IgD-negative memory B cell (primary cell): ENCODE data around the gene CFAP43. TPM values are rescaled to one million over a fixed set of nuclear protein-coding genes. Genes with fewer than 3 reads are reported as not detected.
"Not testable (repeated sequence)": the region's sequence is repeated elsewhere in the genome, so short reads cannot be mapped to it uniquely, and the experiment has no call there.

Experiments used
- H3K27ac Mint-ChIP-seq, 3 donors: one replicate each; pipeline ENCODE4 v1.8.0; 2020 to 2022; ENCODE audit warnings: mild to moderate bottlenecking in 3 of 3, mixed read lengths in 3 of 3, moderate library complexity in 1 of 3
- H3K27me3 Mint-ChIP-seq: one replicate; pipeline ENCODE4 v1.8.0; 2021; ENCODE audit warnings: mixed read lengths
- H3K36me3 Mint-ChIP-seq: one replicate; pipeline ENCODE4 v1.8.0; 2020; ENCODE audit warnings: mild to moderate bottlenecking, mixed read lengths
- H3K4me1 Mint-ChIP-seq, 3 donors: one replicate each; pipeline ENCODE4 v1.8.0; 2020 to 2022; ENCODE audit warnings: mixed read lengths in 3 of 3, mild to moderate bottlenecking in 1 of 3
- H3K4me3 Mint-ChIP-seq, 4 donors: one replicate each; pipeline ENCODE4 v1.8.0; 2020 to 2022; ENCODE audit warnings: mild to moderate bottlenecking in 4 of 4, mixed read lengths in 4 of 4, moderate library complexity in 3 of 4
- H3K9me3 Mint-ChIP-seq, 3 donors: one replicate each; pipeline ENCODE4 v1.8.0; 2020 to 2021; ENCODE audit warnings: mixed read lengths in 3 of 3, mild to moderate bottlenecking in 1 of 3
- polyA plus RNA-seq: library from polyadenylated mRNA; unstranded; fragments of 300-500 nt; fragmentation: Illumina TruSeq; gene quantifications from one replicate; pipeline ENCODE4 v1.2.3, GENCODE V29; 2021

The CFAP43 gene
- polyA plus RNA-seq, 1 donor from 2014 or later: not detected

- Mint-ChIP-seq H3K36me3 (no peaks in the 10 kb centered on the region), H3K9me3 (no peaks in the 10 kb centered on the region), H3K4me1 (peaks cover 14 to 24% (median 14%) of the 10 kb centered on the region in 3 donors), H3K27me3 (no peaks in the 10 kb centered on the region), H3K27ac (no peak overlapping the region), H3K4me3 (peak overlapping the region in 1 of 4 donors; percentile 93)
Observed at GRCh38 chr10:104252368-104252767, 20.2 kb upstream of the CFAP43 start.

- peaks cover 0 to 1% (median 0%) of the 10 kb centered on the region in 3 donors for H3K9me3 Mint-ChIP-seq
- peaks cover 2% of the 10 kb centered on the region for H3K27me3 Mint-ChIP-seq
- H3K27ac Mint-ChIP-seq: no peak overlapping the region
- H3K4me3 Mint-ChIP-seq: peak overlapping the region in 1 of 4 donors; percentile 93
- H3K36me3 Mint-ChIP-seq: no peaks in the 10 kb centered on the region
- H3K4me1 Mint-ChIP-seq: peaks cover 7 to 18% (median 12%) of the 10 kb centered on the region in 3 donors
Observed at GRCh38 chr10:104251443-104251842, 19.3 kb upstream of the CFAP43 start.

GRCh38 chr10:104250371-104250770 is 18.2 kb upstream of the CFAP43 start:
- peaks cover 0 to 8% (median 2%) of the 10 kb centered on the region in 3 donors for H3K4me1 Mint-ChIP-seq
- no peaks in the 10 kb centered on the region for H3K36me3 Mint-ChIP-seq
- peaks cover 2% of the 10 kb centered on the region for H3K27me3 Mint-ChIP-seq
- H3K27ac Mint-ChIP-seq: no peak overlapping the region
- peak overlapping the region in 1 of 4 donors; percentile 7 for H3K4me3 Mint-ChIP-seq
- H3K9me3 Mint-ChIP-seq: peaks cover 0 to 1% (median 0%) of the 10 kb centered on the region in 3 donors

GRCh38 chr10:104248931-104249330 is 16.8 kb upstream of the CFAP43 start:
- H3K9me3 Mint-ChIP-seq, H3K27me3 Mint-ChIP-seq, H3K4me3 Mint-ChIP-seq, H3K36me3 Mint-ChIP-seq, H3K27ac Mint-ChIP-seq, H3K4me1 Mint-ChIP-seq: not testable (repeated sequence)

GRCh38 chr10:104247513-104248146 is 15.5 kb upstream of the CFAP43 start:
- H3K27me3 Mint-ChIP-seq: peaks cover 6% of the 10 kb centered on the region
- no peak overlapping the region for H3K27ac Mint-ChIP-seq
- no peak overlapping the region for H3K4me3 Mint-ChIP-seq
- H3K4me1 Mint-ChIP-seq: no peaks in the 10 kb centered on the region
- H3K9me3 Mint-ChIP-seq: peaks cover 0 to 1% (median 0%) of the 10 kb centered on the region in 3 donors
- H3K36me3 Mint-ChIP-seq: no peaks in the 10 kb centered on the region

GRCh38 chr10:104246976-104247375 is 14.8 kb upstream of the CFAP43 start:
- H3K27me3 Mint-ChIP-seq: peaks cover 6% of the 10 kb centered on the region
- H3K36me3 Mint-ChIP-seq: no peaks in the 10 kb centered on the region
- H3K9me3 Mint-ChIP-seq: peaks cover 0 to 1% (median 0%) of the 10 kb centered on the region in 3 donors
- no peak overlapping the region for H3K4me3 Mint-ChIP-seq
- no peak overlapping the region for H3K27ac Mint-ChIP-seq
- H3K4me1 Mint-ChIP-seq: no peaks in the 10 kb centered on the region

- Mint-ChIP-seq H3K27ac (no peak overlapping the region), H3K4me1 (no peaks in the 10 kb centered on the region), H3K4me3 (no peak overlapping the region), H3K9me3 (peaks cover 0 to 1% (median 0%) of the 10 kb centered on the region in 3 donors), H3K27me3 (peaks cover 11% of the 10 kb centered on the region), H3K36me3 (no peaks in the 10 kb centered on the region)
Observed at GRCh38 chr10:104245066-104245632, 13.0 kb upstream of the CFAP43 start.

- Mint-ChIP-seq H3K4me1 (no peaks in the 10 kb centered on the region), H3K9me3 (peaks cover 0 to 1% (median 0%) of the 10 kb centered on the region in 3 donors), H3K27ac (peak overlapping the region in 1 of 3 donors; percentile 26), H3K36me3 (peaks cover 2% of the 10 kb centered on the region), H3K27me3 (peaks cover 15% of the 10 kb centered on the region), H3K4me3 (no peak overlapping the region)
Observed at GRCh38 chr10:104243512-104243911, 11.3 kb upstream of the CFAP43 start.

- peaks cover 15% of the 10 kb centered on the region for H3K27me3 Mint-ChIP-seq
- H3K4me3 Mint-ChIP-seq, H3K36me3 Mint-ChIP-seq, H3K4me1 Mint-ChIP-seq, H3K9me3 Mint-ChIP-seq: not testable (repeated sequence)
- H3K27ac Mint-ChIP-seq: peak overlapping the region in 1 of 3 donors; percentile 26
Observed at GRCh38 chr10:104243009-104243408, 10.8 kb upstream of the CFAP43 start.

GRCh38 chr10:104242545-104242944 is 10.4 kb upstream of the CFAP43 start:
- peaks cover 0 to 1% (median 0%) of the 10 kb centered on the region in 3 donors for H3K9me3 Mint-ChIP-seq
- peaks cover 20% of the 10 kb centered on the region for H3K27me3 Mint-ChIP-seq
- no peaks in the 10 kb centered on the region for H3K4me1 Mint-ChIP-seq
- H3K4me3 Mint-ChIP-seq: no peak overlapping the region
- no peak overlapping the region for H3K27ac Mint-ChIP-seq
- H3K36me3 Mint-ChIP-seq: peaks cover 2% of the 10 kb centered on the region

GRCh38 chr10:104240078-104240477 is 7.9 kb upstream of the CFAP43 start:
- H3K9me3 Mint-ChIP-seq: peaks cover 0 to 3% (median 2%) of the 10 kb centered on the region in 3 donors
- no peaks in the 10 kb centered on the region for H3K4me1 Mint-ChIP-seq
- H3K27me3 Mint-ChIP-seq: peaks cover 18% of the 10 kb centered on the region
- H3K36me3 Mint-ChIP-seq: peaks cover 2% of the 10 kb centered on the region
- no peak overlapping the region for H3K4me3 Mint-ChIP-seq
- no peak overlapping the region for H3K27ac Mint-ChIP-seq

GRCh38 chr10:104235801-104236200 is 3.6 kb upstream of the CFAP43 start:
- Mint-ChIP-seq H3K36me3 (peaks cover 4% of the 10 kb centered on the region), H3K27me3 (peaks cover 21% of the 10 kb centered on the region), H3K9me3 (peaks cover 2 to 7% (median 5%) of the 10 kb centered on the region in 3 donors), H3K27ac (no peak overlapping the region), H3K4me3 (no peak overlapping the region), H3K4me1 (peaks cover 4 to 9% (median 7%) of the 10 kb centered on the region in 3 donors)

GRCh38 chr10:104234934-104235333 is 2.8 kb upstream of the CFAP43 start:
- peak overlapping the region in 1 of 4 donors; percentile 36 for H3K4me3 Mint-ChIP-seq
- H3K27me3 Mint-ChIP-seq: peaks cover 16% of the 10 kb centered on the region
- peaks cover 3% of the 10 kb centered on the region for H3K36me3 Mint-ChIP-seq
- no peak overlapping the region for H3K27ac Mint-ChIP-seq
- peaks cover 2 to 7% (median 5%) of the 10 kb centered on the region in 3 donors for H3K9me3 Mint-ChIP-seq
- peaks cover 6 to 9% (median 8%) of the 10 kb centered on the region in 3 donors for H3K4me1 Mint-ChIP-seq

- H3K27me3 Mint-ChIP-seq: peaks cover 14% of the 10 kb centered on the region
- H3K27ac Mint-ChIP-seq: peak overlapping the region in 2 of 3 donors; percentile 15 to 77
- peaks cover 2% of the 10 kb centered on the region for H3K36me3 Mint-ChIP-seq
- peak overlapping the region in 3 of 4 donors; percentile 36 to 87 (median 79) for H3K4me3 Mint-ChIP-seq
- H3K9me3 Mint-ChIP-seq: peaks cover 2 to 7% (median 5%) of the 10 kb centered on the region in 3 donors
- H3K4me1 Mint-ChIP-seq: peaks cover 6 to 9% (median 8%) of the 10 kb centered on the region in 3 donors
Observed at GRCh38 chr10:104233817-104234216, 1.7 kb upstream of the CFAP43 start.

GRCh38 chr10:104232613-104233102 is 494 bp upstream of the CFAP43 start:
- peaks cover 15% of the 10 kb centered on the region for H3K27me3 Mint-ChIP-seq
- H3K9me3 Mint-ChIP-seq: peaks cover 2 to 7% (median 5%) of the 10 kb centered on the region in 3 donors
- H3K27ac Mint-ChIP-seq: peak overlapping the region; percentile 90 to 96 (median 91)
- peaks cover 2% of the 10 kb centered on the region for H3K36me3 Mint-ChIP-seq
- peak overlapping the region; percentile 79 to 94 (median 84) for H3K4me3 Mint-ChIP-seq
- peaks cover 6 to 9% (median 8%) of the 10 kb centered on the region in 3 donors for H3K4me1 Mint-ChIP-seq
